Stimulated activated CD8-positive, alpha-beta memory T cell treated with anti-CD3 and anti-CD28 coated beads, Interleukin-4, amount 100 ng/mL, for 1 hour (primary cell): Measurements from ENCODE around the gene ZNF181.

Source experiments
- DNase-seq, 2 donors: peaks; one replicate each; pipeline ENCODE4 v3.0.0-alpha.2; 2020; ENCODE audit warnings: low read depth in 2 of 2, low spot score in 1 of 2

ZNF181 gene

GRCh38 chr19:34757441-34757840 is 23.4 kb downstream of the ZNF181 start:
- DNase-seq: no peak

GRCh38 chr19:34759218-34759917 is 25.3 kb downstream of the ZNF181 start:
- DNase-seq: no peak

GRCh38 chr19:34766386-34766785 is 32.3 kb downstream of the ZNF181 start:
- no peak for DNase-seq

GRCh38 chr19:34767951-34768350 is 33.9 kb downstream of the ZNF181 start:
- DNase-seq: no peak

GRCh38 chr19:34772697-34773554 is 38.9 kb downstream of the ZNF181 start, which contains the start of gene ZNF599:
Gene ZNF599, minus strand, starts transcription at chr19:34773215. Its CDS starts 374 bp downstream, at chr19:34772841.
- peak; percentile 79 to 84 for DNase-seq

GRCh38 chr19:34773555-34773864 is 39.5 kb downstream of the ZNF181 start:
- DNase-seq: no peak

GRCh38 chr19:34774857-34775256 is 40.8 kb downstream of the ZNF181 start:
- no peak for DNase-seq

- no peak for DNase-seq
These were observed 44.3 kb downstream of the ZNF181 start for GRCh38 chr19:34778342-34778741.

- DNase-seq: no peak
These were observed 45.6 kb downstream of the ZNF181 start for GRCh38 chr19:34779652-34780051.

GRCh38 chr19:34786236-34786635 is 52.2 kb downstream of the ZNF181 start:
- DNase-seq: no peak

- DNase-seq: no peak
These were observed 53.2 kb downstream of the ZNF181 start for GRCh38 chr19:34787059-34787824.

- no peak for DNase-seq
These were observed 54.0 kb downstream of the ZNF181 start for GRCh38 chr19:34788074-34788473.

- DNase-seq: no peak
These were observed 59.5 kb downstream of the ZNF181 start for GRCh38 chr19:34793565-34793964.

- DNase-seq: no peak
These were observed 60.3 kb downstream of the ZNF181 start for GRCh38 chr19:34794066-34794960.
